HG02642 (cell line): ENCODE data around the gene TMEM109.

Experiments
- ATAC-seq: cut with Tn5 transposase; IDR thresholded peaks from one replicate; pipeline ENCODE4 v1.9.1; 2021; ENCODE audit warnings: mild to moderate bottlenecking; ENCODE audit not compliant: unreplicated experiment, poor library complexity

Gene TMEM109

GRCh38 chr11:60960405-60960804 is 46.4 kb downstream of the TMEM109 start:
- no peak for ATAC-seq

GRCh38 chr11:60964801-60965200 is 50.8 kb downstream of the TMEM109 start:
- no peak for ATAC-seq

GRCh38 chr11:60966890-60967289 is 52.9 kb downstream of the TMEM109 start:
- ATAC-seq, result no peak

- ATAC-seq, result no peak
These were observed 54.3 kb downstream of the TMEM109 start for GRCh38 chr11:60968223-60968622.

- peak; percentile 63 for ATAC-seq
These were observed 56.4 kb downstream of the TMEM109 start for GRCh38 chr11:60970369-60970774.

GRCh38 chr11:60970890-60971289 is 56.9 kb downstream of the TMEM109 start:
- no peak for ATAC-seq

GRCh38 chr11:60971520-60971919 is 57.6 kb downstream of the TMEM109 start, which contains the start of gene CD6:
TSS of gene CD6 (plus strand) at chr11:60971680. CDS start at chr11:60971866, 186 bp downstream.
- no peak for ATAC-seq

GRCh38 chr11:60972182-60973030 is 58.4 kb downstream of the TMEM109 start:
- ATAC-seq, result no peak
